Gastroesophageal sphincter (tissue), 4 donors: ENCODE data around the gene LRRC34. TPM values are rescaled to one million over a fixed set of nuclear protein-coding genes. Genes with fewer than 3 reads are reported as not detected.

Source experiments
- ATAC-seq: fragments of 150-250 bp; one replicate; pipeline ENCODE4 v1.9.1; 2016; ENCODE audit warnings: mild to moderate bottlenecking, moderate library complexity
- H3K27ac ChIP-seq, 4 donors: fragments of 200-600 bp; sonication (generic) in 3 of 4; 1 replicate in 3 of 4; 2 replicates in 1 of 4; pipeline ENCODE4 v1.5.1; 2016 to 2019
- H3K27me3 ChIP-seq: fragments of 200-600 bp; sonication (generic); one replicate; pipeline ENCODE4 v1.5.1; 2019
- H3K36me3 ChIP-seq, 2 donors: fragments of 200-600 bp; sonication (generic); one replicate each; pipeline ENCODE4 v1.5.1; 2019; ENCODE audit warnings: control low read depth in 1 of 2
- H3K4me1 ChIP-seq, 3 donors: fragments of 200-600 bp; sonication (generic); 1 replicate in 2 of 3; 2 replicates in 1 of 3; pipeline ENCODE4 v1.5.1; 2016 to 2019; ENCODE audit warnings: control low read depth in 2 of 3
- H3K4me3 ChIP-seq, 2 donors: fragments of 200-600 bp; sonication (generic); one replicate each; pipeline ENCODE4 v1.5.1; 2019; ENCODE audit warnings: mild to moderate bottlenecking in 1 of 2, moderate library complexity in 1 of 2
- H3K9me3 ChIP-seq, 3 donors: fragments of 200-600 bp; sonication (generic); one replicate each; pipeline ENCODE4 v1.5.1; 2017 to 2019; ENCODE audit warnings: control low read depth in 2 of 3
- CTCF ChIP-seq, 4 experiments: fragments of 200-600 bp in 2 of 4; fragments of 450-650 bp in 2 of 4; sonication (generic) in 1 of 4; IDR thresholded peaks; one replicate each; pipeline ENCODE4 v1.5.1; 2017 to 2019; ENCODE audit warnings: antibody characterized with exemption in 4 of 4, mild to moderate bottlenecking in 2 of 4, moderate library complexity in 2 of 4
- EP300 ChIP-seq: sonication (generic); formaldehyde crosslinking; IDR thresholded peaks from one replicate; pipeline ENCODE4 v1.6.1; 2017; ENCODE audit warnings: antibody characterized with exemption, mild to moderate bottlenecking
- POLR2A ChIP-seq, 2 donors: fragments of 450-650 bp; IDR thresholded peaks; one replicate each; pipeline ENCODE4 v1.6.1; 2017; ENCODE audit warnings: antibody characterized with exemption in 2 of 2, mild to moderate bottlenecking in 2 of 2, moderate library complexity in 1 of 2
- POLR2AphosphoS5 ChIP-seq: sonication (generic); formaldehyde crosslinking; IDR thresholded peaks from one replicate; pipeline ENCODE4 v1.6.1; 2017; ENCODE audit warnings: antibody characterized with exemption
- WGBS, 2 donors: methylation state at CpG; one replicate each; pipeline ENCODE4 v1.1.5; 2018; ENCODE audit warnings: low coverage in 1 of 2; 5-methylcytosine and 5-hydroxymethylcytosine counted together
- total RNA-seq, 4 donors: library from RNA; depleted of rRNA; stranded (reverse); fragments of >200 nt; gene quantifications; one replicate each; pipeline ENCODE4 v1.1.0, GENCODE V29; 2016

Gene LRRC34
- total RNA-seq, 4 donors from 2014 or later = 3.1 to 7.9 (median 5.9) TPM

DNA sequence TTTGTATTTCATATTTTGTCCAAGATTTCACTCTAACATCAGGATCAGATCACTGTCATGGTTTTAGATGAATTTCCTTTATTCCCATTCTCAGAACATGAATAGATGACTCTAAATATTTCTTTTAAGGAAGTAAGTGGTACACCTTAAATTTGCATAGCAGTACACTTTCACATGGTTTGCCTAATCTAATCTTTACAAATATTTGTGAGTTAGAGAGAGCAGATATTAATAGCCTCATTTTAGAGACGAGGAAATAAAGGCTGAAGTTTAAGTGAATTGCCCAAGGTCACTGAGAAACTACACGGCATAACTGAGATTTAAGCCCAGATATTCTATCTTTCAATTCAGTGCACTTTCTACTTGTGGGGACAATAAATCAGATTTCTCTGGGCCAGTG, 62.0 kb downstream of the LRRC34 start:
- Histone ChIP-seq H3K9me3 (no peaks in the 10 kb centered on the region), H3K27ac (no peak overlapping the region), H3K4me1 (no peaks in the 10 kb centered on the region), H3K27me3 (no peaks in the 10 kb centered on the region), H3K4me3 (no peak overlapping the region), H3K36me3 (no peaks in the 10 kb centered on the region)
- 44 to 81% methylated on average over 2 of the region's 2 CpGs for WGBS, 2 donors
- no peak for ATAC-seq
- TF ChIP-seq EP300 (no peak), CTCF (IDR thresholded peaks at IDR 0.05) (no peak), POLR2AphosphoS5 (no peak), POLR2A (IDR thresholded peaks at IDR 0.05) (no peak)

DNA sequence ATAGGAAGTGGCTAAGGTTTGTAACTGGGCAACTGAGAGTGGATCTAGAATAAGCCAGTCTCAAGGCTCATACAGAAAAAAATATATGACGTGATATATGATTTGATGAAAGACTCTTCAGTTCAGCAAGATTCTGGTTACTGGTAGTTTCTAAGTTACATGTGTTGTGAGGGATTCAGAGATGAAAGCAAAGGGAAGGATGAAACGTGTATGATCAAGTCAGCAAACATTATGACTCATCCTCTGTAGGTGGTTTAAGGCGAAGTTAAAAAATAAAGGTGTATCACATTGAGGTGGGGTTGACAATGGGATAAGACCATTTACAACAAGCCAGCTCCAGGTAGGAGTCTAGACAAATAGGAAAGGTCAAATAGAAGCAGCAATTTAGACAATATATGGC, 64.0 kb downstream of the LRRC34 start:
- TF ChIP-seq POLR2A (IDR thresholded peaks at IDR 0.05) = no peak
- TF ChIP-seq CTCF (IDR thresholded peaks at IDR 0.05) = no peak
- TF ChIP-seq POLR2AphosphoS5 = no peak
- no peak for TF ChIP-seq EP300
- H3K36me3 ChIP-seq = no peaks in the 10 kb centered on the region
- H3K4me3 ChIP-seq = no peak overlapping the region
- no peak overlapping the region for H3K27ac ChIP-seq
- no peaks in the 10 kb centered on the region for H3K27me3 ChIP-seq
- 78 to 85% methylated on average over 3 of the region's 3 CpGs for WGBS, 2 donors
- H3K4me1 ChIP-seq = peaks cover 0 to 5% (median 0%) of the 10 kb centered on the region in 3 donors
- no peaks in the 10 kb centered on the region for H3K9me3 ChIP-seq
- ATAC-seq = no peak

GRCh38 chr3:169746924-169747323, 65.8 kb downstream of the LRRC34 start:
- TF ChIP-seq POLR2AphosphoS5 = no peak
- TF ChIP-seq CTCF (IDR thresholded peaks at IDR 0.05) = no peak
- TF ChIP-seq POLR2A (IDR thresholded peaks at IDR 0.05) = no peak
- TF ChIP-seq EP300 = no peak
- Histone ChIP-seq H3K36me3 (no peaks in the 10 kb centered on the region), H3K27ac (no peak overlapping the region), H3K4me3 (no peak overlapping the region), H3K9me3 (no peaks in the 10 kb centered on the region), H3K4me1 (peaks cover 0 to 5% (median 0%) of the 10 kb centered on the region in 3 donors), H3K27me3 (no peaks in the 10 kb centered on the region)
- 69% methylated on average over 5 of the region's 6 CpGs; no CpG with 5 or more reads in 1 of the 2 donors for WGBS, 2 donors
- no peak for ATAC-seq

GRCh38 chr3:169744366-169745054, 68.2 kb downstream of the LRRC34 start:
- H3K27ac ChIP-seq = no peak overlapping the region
- H3K4me3 ChIP-seq = no peak overlapping the region
- H3K4me1 ChIP-seq = peaks cover 0 to 5% (median 0%) of the 10 kb centered on the region in 3 donors
- ATAC-seq = no peak
- H3K9me3 ChIP-seq = no peaks in the 10 kb centered on the region
- H3K36me3 ChIP-seq = no peaks in the 10 kb centered on the region
- H3K27me3 ChIP-seq = no peaks in the 10 kb centered on the region
- WGBS, 2 donors = 38 to 91% methylated on average over 1 of the region's 1 CpG
- TF ChIP-seq EP300 = no peak
- no peak for TF ChIP-seq POLR2A (IDR thresholded peaks at IDR 0.05)
- no peak for TF ChIP-seq POLR2AphosphoS5
- TF ChIP-seq CTCF (IDR thresholded peaks at IDR 0.05) = peak; percentile 36 to 61 (median 52)

Other genes starting within 250 kb of the LRRC34 start
- 10 to 100 TPM; 13.7 to 92.6 (median 55.6) TPM for gene MECOM, start 149.2 kb downstream of the LRRC34 start, total RNA-seq
- 10 to 100 TPM; 25.5 to 97.1 (median 38.6) TPM for gene TERC, start 47.8 kb downstream of the LRRC34 start, total RNA-seq
- gene ACTRT3, start 43.3 kb downstream of the LRRC34 start, total RNA-seq = 1 to 10 TPM; 1.8 to 5.1 (median 4.5) TPM
- 10 to 100 TPM; 13.3 to 32.8 (median 19.5) TPM for gene MYNN, start 39.5 kb downstream of the LRRC34 start, total RNA-seq
- not detected for gene LRRIQ4, start within 50 bp of the LRRC34 start, total RNA-seq
- under 1 TPM in 1 of 4 donors, not detected in 3; 0.35 TPM for gene LRRC31, start 57.0 kb upstream of the LRRC34 start, total RNA-seq
- not detected for gene SAMD7, start 98.7 kb upstream of the LRRC34 start, total RNA-seq
- gene SEC62, start 153.9 kb upstream of the LRRC34 start, total RNA-seq = 10 to 100 TPM; 75.9 to 88.8 (median 82.4) TPM
- 1 to 10 TPM in 2 of 4 donors, under 1 TPM in 2; 0.31 to 4.3 (median 0.94) TPM for gene GPR160, start 225.1 kb upstream of the LRRC34 start, total RNA-seq